Activated T-cell treated with anti-CD3 and anti-CD28 coated beads, Interleukin-2, amount 50 U/mL, for 1 hour (primary cell): Measurements from ENCODE around the gene CITED2.
"Not testable (repeated sequence)": the region's sequence is repeated elsewhere in the genome, so short reads cannot be mapped to it uniquely, and the experiment has no call there.

ENCODE experiments used
- DNase-seq: peaks from one replicate; pipeline ENCODE4 v3.0.0-alpha.2; 2020

The CITED2 gene

DNA sequence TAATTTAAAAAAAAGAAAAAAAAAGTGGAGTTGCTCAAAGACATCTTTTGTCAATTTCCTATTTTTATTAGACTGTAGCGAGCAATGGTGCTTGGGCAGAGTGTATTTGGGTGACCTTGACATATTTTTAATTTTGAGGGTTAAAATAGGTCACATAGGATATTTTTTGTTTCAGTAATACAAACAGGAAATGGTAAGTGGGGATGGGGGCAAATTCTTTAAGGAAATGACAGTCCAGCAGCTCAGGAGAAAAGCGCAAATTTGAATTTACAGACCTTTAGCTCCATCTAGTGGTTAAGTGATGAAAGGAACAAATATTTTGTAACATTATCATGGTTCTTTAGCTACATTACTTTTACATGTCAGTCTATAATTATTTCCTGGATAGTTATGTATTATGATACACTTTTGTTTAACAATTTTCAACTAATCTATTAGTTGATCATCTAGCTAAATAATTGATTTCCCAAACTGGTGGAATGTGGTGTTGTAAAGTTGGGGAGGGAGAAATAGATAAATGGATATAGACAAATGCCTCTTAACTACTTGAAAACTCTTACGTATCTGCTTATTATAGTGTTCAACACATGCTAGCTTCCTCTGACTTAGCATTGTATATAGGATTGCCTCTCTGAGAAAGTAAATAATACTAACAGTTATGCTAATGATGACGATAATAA lies 10.0 kb downstream of the CITED2 start:
- DNase-seq = no peak

DNA sequence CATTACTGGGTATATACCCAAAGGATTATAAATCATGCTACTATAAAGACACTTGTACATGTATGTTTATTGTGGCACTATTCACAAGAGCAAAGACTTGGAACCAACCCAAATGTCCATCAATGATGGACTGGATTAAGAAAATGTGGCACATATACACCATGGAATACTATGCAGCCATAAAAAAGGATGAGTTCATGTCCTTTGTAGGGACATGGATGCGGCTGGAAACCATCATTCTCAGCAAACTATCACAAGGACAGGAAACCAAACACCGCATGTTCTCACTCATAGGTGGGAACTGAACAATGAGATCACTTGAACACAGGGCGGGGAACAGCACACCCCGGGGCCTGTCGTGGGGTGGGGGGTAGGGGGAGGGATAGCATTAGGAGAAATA lies 10.7 kb downstream of the CITED2 start:
- not testable (repeated sequence) for DNase-seq

DNA sequence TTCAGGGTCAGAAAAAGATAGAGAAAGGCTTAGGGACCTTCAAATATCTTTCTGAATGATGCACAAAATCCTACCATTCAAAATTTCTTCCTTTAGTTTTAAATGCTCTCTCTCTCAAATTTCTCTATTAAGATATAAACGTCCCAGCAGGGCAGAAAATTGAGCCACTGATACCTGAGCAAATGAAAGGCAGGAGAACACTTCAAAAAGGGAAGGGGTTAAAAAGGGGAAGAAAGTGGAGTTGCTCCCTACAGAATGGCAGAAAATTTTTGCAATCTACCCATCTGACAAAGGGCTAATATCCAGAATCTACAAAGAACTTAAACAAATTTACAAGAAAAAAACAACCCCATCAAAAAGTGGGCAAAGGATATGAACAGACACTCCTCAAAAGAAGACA lies 11.3 kb downstream of the CITED2 start:
- not testable (repeated sequence) for DNase-seq

DNA sequence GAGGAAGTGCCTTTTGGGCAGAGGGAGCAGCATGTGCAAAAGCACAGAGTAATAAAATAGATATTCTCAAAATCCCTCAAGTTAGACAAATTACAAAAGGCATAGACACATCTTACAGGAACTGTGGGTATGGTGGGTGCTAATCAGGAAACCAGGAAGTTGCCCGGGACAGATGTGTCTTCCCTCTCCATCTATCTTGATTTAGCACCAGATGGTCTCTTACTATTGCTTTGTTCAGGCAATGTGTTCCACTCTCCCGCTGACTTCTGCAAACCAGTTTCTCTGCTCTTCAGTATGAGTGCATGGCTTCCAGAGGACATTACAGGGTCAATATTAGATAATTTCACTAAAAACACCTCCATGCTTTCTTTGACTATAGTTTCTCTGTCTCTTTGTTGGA lies 13.2 kb downstream of the CITED2 start:
- no peak for DNase-seq

DNA sequence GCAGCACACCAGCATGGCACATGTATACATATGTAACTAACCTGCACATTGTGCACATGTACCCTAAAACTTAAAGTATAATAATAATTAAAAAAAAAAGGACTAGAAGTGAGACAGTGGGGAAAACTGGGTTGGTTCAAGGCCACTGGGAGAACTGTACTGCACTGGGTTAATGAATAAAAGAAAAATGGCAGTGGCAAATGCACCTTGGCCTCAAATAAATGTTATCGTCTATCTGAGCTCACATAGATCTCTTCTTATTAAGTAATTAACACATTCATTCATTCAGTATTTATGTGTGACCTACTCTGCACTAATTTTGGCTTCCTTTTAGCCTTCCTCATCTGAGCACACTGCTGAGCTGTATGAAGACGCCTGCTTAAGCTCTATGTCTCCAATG lies 17.5 kb downstream of the CITED2 start:
- no peak for DNase-seq

DNA sequence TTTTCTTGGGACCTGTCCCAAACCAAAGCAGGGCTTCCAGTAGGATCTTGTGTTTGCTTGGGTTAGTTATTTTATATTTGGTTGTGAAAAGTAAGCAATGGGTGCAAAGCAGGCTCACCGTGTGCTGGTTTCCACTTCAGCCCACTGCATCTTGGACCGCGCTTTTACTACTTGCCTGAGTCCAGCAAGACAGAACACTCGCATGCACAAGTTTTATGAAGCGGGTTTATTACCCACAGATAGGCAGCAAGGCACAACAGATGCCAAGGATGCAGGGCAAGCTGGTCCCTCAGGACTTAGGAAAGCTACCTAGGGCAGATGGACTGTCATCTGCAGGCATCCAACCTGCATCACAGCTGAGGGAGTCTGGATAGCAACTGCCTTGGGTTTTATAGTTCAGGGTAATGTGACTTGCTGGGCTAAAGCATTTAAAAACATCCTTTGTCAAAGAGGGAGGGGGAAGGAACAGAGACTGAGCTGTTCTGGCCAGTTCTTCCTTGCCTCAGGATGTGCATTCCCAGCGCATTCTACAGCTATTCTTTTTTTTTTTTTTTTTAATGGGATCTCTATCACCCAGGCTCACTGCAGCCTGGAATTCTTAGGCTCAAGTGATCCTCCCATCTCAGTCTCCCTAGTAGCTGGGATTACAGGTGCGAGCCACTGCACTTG lies 18.5 kb downstream of the CITED2 start:
- no peak for DNase-seq

DNA sequence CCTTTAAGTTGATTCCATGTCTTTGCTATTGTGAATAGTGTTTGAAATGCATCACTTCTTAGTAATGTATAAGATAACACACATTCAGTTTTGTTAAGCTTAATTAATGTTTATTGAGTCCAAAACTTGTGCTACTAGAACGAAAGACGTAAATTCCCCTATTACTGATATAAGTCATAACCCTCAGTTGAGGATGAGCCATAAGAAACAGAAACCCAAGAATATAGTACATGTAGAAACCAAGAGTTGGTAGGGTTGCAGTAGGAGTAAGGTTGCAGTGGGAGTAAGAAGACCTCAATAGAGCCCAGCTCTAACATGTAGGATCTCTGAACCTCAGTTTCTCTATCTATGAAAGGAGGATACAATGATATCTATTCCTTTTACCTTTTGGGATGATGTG lies 19.3 kb downstream of the CITED2 start:
- no peak for DNase-seq

DNA sequence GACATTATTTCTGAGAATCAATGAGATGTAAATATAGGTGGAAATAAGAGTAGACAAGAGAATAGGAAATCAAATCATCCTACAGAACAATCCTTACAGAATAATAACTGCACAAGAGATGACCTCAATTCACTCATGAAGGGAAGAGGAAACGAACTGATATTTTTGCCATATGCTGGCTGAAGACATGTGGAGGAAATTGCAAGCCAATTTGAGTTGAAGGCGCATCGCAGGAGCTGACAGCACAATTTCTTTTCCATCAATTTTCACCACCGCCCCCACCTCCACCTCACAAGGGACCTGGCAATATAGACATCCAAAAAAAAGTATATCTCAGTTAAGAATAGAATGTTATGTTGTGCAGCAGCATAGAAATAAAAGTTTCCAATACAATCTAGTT lies 20.3 kb downstream of the CITED2 start:
- no peak for DNase-seq

DNA sequence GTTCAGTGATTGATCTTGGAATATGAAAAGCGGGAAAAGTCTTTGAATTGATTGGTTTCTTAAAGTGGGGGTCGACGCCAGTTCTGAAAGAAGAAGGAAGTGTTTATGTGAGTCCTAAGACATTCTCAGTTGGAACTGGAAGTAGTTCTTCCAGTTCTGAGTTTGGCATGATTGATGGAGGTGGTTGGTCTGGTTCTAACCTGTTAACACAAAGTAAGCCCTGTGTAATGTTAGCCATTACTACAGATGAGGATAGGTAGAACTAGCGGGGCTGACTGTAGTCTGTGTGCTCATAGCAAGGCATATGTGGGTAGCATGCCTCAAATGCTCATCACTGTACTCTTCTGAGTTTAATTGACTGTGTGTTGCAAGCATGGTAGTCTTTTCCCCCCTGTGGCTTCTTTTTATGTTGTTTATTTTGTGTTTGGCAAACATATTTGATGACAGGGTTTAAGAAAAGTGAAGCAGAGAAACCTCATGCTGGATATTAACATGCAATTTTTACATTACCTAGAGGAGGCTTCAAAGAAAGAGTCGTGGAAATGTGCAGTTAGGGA lies 24.9 kb downstream of the CITED2 start:
- no peak for DNase-seq

DNA sequence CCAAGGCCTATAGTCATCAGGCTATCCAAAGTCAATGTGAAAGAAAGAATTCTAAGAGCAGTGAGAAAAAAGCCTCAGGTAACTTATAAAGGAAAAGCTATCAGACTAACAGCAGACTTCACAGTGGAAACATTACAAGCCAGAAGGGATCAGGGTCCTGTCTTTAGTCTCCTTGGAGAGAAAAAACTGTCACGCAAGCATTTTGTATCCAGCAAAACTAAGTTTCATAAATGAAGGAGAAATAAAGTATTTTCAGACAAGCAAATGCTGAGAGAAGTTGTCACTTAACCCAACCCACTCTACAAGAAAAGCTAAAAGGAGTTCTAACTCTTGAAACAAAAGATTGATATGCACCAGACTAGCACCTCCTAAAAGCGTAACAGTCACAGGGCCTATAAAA lies 28.1 kb downstream of the CITED2 start:
- DNase-seq = no peak

DNA sequence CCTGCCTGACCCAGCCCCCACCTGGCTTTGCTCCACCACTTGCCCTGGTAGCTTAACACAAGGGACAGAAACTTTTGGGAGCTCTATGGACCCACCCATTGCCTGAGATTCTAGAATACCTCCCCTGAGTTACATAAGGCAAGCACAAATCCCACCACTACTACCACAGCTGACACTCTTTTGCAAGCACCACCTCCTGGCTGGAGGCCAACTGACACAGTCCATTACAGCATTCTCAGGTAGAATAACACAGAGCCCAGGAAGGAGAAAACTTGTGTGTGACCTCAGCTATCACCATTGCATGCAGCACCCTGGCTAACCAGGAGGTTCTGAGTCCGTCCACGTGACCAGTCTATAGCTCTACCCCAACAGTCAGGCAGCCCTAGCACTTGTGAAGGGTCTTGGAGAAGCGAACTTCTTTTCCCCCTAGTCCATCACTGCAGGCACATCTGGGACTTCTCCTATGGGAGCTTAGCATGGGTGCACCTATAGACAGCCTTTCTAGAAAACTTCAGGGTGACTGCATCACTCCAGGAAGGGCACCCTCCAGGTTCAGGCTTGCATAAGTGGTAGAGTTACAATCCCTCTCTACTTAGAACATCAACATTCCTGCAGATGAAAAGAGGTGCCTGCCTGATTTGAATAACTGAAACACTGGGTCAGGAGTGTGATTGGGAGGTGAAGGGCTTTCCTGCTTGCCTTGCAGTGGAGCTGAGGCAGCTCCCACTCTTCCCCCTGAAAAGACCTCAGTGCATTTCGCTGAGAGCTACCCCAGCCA lies 30.1 kb downstream of the CITED2 start:
- DNase-seq = no peak

DNA sequence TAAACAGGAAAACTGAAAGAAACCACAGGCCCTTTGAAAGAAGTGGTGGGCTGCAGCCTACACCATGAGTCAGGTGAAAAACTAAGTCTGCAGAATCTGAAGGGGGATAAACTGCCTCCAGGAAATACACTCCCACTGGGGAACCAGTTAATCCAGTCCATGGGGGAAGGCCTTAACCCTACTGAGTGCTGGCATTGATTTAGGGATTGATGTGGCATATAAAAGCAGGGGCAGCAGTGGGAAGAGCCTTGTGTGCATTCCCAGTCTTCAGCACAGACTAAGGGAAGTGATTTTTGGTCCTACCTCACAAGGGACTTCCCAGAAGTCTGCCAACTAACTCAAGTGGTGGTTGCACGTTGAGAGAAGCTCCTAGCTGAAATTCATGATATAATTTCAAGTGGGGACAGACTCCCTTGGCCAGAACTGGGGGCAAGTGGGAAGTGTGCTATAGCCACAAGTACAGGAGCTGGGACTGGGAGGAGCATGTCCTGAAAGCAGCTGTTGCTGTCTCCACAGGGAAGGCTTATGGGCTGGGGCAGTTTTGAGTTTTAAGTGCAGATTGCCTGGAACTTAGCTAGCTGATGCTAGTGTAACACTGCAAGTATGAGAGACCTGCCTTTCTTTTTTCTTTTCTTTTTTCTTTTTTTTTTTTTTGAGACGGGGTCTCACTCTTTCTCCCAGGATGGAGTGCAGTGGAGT lies 31.2 kb downstream of the CITED2 start:
- no peak for DNase-seq

DNA sequence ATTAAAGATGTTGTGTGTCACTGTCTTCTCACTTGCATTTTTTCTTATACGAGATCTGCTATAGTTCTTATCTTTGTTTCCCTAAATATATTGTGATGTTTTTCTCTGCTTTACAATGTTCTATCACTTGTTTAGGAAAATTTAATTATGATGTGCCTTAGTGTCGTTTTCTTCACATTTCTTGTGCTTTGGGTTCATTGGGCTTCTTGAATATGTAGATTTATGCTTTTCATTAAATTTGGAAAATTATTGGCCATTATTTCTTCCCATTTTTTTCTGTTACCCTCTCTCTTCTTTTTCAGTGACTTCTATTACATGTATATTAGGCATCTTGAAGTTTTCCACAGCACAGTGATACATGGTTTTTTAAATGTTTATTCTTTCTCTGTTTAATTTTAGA lies 33.4 kb downstream of the CITED2 start:
- no peak for DNase-seq

DNA sequence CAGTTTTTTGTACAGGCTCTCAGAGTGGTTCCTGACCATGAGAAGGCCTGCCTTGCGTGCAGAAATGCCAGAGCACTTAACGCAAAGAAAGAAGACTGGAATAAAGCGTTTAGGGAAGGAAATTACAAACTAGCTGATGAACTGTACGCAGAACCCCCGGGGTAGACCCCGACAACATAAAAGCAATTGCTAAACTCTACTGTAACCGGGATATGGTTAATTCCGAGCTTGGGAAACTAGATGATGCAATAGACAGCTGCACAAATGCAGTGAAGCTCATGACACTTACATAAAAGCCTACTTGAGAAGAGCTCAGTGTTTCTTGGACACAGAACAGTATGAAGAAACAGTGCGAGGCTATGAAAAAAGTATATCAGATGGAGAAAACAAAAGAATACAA lies 35.7 kb downstream of the CITED2 start:
- DNase-seq = no peak

DNA sequence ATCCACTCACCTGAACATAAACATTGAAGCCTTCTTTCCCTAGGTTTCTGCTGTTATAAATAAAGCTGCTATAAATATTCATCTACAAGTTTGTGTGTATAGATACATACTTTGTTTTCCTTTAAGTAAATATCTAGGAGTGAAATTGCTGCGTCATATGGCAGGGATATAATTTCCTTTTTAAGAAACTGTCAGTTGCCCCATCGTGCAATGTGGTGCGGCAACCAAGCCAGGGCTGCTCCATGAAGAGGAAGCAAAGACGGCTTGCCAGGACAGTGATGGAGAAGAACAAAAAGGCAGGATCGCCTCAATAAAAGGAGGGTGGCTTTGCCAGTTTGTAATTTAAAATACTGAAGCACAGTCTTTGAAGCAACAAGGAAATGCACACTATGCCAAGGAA lies 36.6 kb downstream of the CITED2 start:
- no peak for DNase-seq

DNA sequence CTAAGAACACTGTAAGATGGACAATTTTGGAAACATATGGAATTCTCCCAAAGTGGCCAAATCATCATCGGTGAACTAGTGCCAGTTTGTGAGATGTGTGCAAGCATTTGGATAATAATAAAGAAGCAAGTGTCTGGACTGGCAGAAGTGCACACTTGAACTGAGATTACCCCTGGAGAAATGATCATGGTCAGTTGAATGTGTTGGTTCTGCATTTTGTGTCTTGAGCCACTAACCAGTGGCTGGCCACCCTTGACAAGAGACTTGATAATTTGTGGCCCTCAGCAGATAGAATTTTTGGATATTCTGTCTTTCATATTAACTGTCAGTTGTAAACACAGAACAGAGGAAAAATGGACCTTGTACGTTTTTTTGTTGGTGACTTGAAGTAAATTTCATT lies 37.4 kb downstream of the CITED2 start:
- no peak for DNase-seq

DNA sequence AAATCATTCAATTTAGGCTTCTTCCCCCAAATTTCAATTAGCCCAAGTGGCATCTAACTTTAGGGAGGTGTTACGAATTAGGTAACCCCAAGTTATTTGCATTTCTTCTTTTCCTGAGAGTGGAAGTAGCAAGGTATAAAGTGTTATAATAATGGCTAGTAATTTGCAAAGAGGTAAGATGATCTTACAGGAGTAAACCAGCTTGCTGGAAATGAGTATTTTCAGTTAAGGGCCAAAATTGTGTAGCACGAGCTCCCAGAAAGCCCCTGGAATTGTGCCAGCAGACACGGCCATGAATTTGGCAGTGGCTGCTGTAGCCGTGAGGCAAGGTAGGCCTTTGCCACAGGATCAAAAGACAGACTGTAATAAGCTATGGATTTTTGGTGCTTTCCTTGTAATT lies 38.0 kb downstream of the CITED2 start:
- no peak for DNase-seq

DNA sequence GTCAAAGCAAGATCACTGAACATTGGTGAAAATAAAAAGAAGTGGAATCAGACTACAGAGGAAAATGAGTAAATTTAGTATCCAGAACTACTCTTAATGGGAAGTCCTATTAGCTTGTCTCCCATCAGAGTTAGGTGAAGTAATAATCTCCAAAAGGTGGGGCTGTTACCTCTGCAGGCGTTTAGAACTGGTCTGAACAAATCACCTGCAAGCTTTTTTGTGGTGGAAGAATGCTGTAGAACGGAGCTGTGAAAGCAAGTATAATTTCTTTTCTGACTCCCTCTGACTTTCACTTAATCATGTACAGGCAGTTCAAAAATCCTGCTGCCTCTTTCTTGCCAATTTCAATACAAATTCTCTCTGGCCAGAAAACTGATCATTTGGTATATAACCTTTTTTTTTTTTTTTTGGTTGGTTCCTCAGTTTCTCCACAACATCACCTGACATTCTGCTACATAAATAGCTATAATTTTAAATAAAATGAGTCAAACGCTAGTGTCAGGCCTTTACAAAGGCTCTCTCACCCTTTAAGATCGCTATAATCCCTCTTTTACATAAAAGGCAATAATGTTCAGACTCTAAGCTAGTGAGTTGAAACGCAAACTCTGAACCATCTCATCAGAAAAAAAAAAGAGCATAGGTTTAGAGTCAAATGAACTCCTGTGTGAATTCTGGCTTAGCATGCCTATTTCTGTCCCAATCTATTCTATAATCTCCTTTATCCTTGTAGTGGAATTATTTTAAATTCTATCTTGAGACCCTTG lies 38.8 kb downstream of the CITED2 start:
- DNase-seq = no peak

DNA sequence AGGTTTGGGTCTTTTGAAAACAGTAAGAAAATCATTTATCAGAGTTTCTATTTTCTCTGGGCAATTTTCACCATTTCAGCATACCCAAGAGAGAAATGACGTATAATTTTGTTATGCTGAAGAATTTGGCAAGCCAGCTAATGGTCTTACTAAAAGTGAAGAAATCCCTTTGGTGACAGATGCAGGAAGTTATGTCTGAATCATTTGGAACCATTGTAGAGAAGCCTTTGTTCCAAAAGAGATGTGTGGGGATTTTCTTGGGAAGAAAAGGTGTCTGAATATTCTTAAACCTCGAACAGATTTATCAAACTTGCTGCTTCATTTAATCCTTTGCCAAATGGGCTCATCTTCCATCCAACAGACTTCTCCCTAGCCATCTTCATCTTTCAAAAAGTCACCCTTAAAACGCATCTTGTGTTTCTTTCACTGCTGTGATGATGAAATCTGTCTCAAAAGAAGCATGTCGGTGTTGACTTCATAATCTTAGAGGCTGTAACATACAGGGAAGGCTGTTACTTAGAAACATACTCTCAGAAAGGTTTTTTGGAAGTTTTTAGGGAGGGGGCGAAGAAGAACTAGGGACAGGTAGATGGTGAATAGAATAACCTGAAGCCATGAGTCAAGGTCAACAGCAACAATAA lies 39.5 kb downstream of the CITED2 start:
- DNase-seq = no peak

DNA sequence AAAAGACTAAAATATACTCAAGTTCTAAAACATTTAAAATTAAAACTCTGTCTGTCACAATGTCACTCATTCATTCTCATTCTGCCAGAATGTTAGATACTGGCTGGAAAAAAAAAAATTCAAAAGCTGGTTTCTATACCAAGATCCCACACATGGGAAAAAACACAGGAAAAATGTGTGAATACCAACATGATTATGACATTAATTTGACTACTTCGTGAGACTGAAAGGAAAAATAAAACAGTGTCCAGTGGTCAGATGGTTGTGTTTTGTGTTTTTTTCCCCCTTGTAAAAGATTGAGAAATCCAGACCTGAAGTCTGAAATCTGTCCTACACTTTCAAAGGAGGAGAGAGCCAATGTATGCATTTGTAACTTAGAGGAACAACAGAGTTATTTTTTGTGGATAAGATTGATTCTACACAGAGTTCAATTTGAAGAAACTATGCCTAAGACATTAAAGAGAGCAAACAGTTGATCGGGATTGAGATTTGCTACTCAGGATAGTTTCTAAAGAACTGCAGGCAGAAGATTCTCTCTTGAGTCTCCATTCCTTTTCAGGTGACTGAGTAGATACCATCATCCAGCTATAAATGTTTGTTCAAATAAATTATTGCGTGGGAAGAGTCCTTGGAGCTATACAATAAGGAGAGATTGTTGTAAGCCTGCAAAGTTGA lies 43.5 kb downstream of the CITED2 start:
- DNase-seq = no peak

DNA sequence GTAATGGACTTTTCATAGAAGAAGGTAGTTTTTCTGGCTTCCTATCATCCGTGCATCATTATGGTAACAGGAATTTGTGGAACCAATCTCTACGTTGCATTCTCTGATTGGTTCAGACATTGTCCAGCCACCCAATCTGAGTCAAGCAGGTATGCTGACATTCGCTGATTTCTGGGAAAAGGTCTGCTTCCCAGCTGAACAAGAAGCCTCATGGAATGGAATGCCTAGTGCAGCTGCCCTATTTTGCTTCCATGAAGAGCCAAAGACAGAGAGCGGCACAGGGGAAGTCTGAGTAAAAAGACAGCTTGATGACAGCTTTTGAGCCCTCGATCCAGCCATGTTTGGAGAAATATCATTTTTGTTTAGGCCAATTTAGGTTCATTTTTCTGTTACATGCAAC lies 44.1 kb downstream of the CITED2 start:
- no peak for DNase-seq
